ENCODE results near the gene TDRD12.
"Not testable (repeated sequence)": the region's sequence is repeated elsewhere in the genome, so short reads cannot be mapped to it uniquely, and the experiment has no call there.

Gene TDRD12

DNA sequence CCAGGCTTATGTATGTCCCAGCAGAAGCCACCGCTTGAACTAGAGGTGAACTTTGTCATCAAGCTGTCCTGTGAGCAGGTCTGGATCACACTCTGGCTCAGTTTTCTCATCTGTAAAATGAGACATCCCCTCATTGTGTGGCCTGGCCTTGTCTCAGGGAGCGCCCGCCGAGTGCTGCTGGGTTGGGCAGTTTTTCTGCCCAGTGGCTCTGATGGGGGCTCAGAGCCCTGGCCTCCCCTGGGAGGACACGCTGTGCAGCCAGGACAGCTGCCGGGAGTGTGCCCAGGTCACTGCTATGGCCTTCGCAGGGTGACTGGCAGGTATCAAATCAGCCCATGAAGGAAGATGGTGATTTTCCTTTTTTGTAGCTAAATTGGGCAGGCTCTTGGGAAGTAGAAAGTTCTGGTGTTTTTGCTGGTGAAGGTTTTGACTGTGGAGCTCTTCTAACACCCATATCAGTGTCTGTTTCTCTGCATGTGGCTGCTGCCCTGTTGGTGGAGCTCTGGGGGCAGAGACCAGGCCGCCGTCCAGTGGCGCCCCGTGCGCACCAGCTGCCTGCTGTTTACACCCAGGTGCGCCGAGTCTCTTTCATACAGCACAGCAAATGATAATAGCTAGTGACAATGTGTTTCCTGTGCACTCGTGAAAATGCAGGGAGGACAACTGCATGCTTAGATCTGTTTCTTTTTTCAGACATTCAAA lies 109.2 kb downstream of the TDRD12 start:
- no peak for DNase-seq (ENCODE audit: low read depth)
- TF ChIP-seq, protein P1, sequence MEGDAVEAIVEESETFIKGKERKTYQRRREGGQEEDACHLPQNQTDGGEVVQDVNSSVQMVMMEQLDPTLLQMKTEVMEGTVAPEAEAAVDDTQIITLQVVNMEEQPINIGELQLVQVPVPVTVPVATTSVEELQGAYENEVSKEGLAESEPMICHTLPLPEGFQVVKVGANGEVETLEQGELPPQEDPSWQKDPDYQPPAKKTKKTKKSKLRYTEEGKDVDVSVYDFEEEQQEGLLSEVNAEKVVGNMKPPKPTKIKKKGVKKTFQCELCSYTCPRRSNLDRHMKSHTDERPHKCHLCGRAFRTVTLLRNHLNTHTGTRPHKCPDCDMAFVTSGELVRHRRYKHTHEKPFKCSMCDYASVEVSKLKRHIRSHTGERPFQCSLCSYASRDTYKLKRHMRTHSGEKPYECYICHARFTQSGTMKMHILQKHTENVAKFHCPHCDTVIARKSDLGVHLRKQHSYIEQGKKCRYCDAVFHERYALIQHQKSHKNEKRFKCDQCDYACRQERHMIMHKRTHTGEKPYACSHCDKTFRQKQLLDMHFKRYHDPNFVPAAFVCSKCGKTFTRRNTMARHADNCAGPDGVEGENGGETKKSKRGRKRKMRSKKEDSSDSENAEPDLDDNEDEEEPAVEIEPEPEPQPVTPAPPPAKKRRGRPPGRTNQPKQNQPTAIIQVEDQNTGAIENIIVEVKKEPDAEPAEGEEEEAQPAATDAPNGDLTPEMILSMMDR (IDR thresholded peaks at IDR 0.05; ENCODE audit: control insufficient read depth, insufficient read depth, low read depth, low read length, missing control alignments): no peak
- no peak overlapping the region for H3K4me3 ChIP-seq (ENCODE audit: control insufficient read depth, low read depth, low read length)

DNA sequence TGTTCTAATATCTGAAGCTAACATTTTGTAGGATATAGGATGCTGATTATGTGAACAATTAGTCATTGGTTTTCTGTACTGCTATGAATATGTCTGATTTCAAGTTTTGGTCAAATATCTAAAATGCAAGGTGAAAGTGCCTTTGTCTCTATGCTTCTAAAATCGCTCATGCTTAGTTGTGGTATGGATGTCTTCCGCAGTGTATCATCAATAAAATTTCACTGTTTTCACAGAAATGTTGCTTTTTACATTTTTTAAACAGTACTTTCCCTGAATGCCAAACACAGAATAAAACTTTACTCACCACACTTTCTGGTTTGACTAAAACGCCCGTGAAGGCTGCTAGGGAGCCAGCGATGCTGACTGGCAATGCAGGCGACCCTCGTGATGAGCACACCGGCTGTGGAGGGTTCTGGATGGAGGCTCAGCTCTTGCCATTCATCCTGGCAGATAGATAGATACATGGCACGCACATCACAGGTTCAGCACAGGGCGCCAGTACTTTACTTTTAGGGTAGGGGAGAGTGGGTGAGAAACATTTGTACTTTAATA lies 109.9 kb downstream of the TDRD12 start:
- no peak for DNase-seq (ENCODE audit: low read depth)
- TF ChIP-seq, protein P1 (IDR thresholded peaks at IDR 0.05; ENCODE audit: control insufficient read depth, insufficient read depth, low read depth, low read length, missing control alignments): no peak
- no peak overlapping the region for H3K4me3 ChIP-seq (ENCODE audit: control insufficient read depth, low read depth, low read length)

DNA sequence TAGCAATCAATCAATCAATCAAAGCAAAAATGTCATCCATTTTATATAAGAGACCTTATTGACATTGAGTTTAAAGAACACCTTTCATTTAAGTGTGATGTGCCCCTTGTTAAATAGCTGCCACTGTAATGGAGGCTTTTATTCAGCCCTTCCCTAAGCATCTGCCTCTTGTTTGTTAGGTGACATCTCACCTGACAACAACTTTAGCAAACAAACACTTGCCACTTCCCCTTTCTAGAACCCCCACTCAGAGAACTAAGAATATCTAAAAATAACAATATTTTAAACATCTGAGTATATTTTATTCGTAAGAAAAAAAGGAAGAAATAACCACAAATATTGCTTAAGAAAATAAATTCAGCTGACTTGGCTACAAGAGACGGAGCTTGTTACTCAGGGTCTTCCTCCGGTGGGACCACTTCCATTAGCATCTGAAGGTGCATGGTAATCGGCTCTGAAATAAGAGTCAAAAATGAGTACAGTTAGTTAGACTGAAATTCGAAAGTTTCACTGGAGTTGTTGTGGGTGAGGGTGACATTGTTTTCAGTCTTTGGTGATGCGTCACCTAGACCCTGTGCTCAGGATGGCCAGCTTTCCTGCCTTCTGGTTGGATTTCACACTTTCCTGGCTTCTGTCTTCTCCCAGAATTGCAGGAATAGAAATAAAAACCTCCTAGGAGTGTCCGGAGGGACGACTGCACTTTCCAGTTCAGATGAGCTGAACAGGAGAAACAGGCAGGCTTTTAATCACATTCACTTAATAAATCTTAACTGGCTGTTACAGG lies 110.9 kb downstream of the TDRD12 start:
- peak; percentile 45 for DNase-seq (ENCODE audit: low read depth)
- TF ChIP-seq, protein P1 (IDR thresholded peaks at IDR 0.05; ENCODE audit: control insufficient read depth, insufficient read depth, low read depth, low read length, missing control alignments): no peak
- no peak overlapping the region for H3K4me3 ChIP-seq (ENCODE audit: control insufficient read depth, low read depth, low read length)

DNA sequence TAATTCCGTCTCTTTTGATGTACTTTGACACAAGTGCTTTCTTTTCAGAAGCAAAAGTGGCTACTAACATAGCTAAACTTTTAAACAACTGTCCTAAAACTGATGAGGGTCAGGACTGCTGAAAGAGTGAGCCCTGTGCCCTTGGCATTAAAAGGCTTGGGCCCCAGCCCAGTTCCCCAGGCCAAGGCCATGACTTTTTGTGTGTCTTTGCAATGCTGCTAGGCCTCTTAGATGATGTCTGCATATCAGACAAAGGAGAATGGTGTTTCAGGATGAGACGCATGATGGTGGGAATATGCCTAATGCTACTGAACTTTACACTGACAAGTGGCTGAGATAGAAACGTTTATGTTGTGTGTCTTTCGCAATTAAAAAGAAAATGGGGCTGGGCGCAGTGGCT lies 112.0 kb downstream of the TDRD12 start:
- no peak overlapping the region for H3K4me3 ChIP-seq (ENCODE audit: control insufficient read depth, low read depth, low read length)
- no peak for DNase-seq (ENCODE audit: low read depth)
- TF ChIP-seq, protein P1 (IDR thresholded peaks at IDR 0.05; ENCODE audit: control insufficient read depth, insufficient read depth, low read depth, low read length, missing control alignments): no peak

DNA sequence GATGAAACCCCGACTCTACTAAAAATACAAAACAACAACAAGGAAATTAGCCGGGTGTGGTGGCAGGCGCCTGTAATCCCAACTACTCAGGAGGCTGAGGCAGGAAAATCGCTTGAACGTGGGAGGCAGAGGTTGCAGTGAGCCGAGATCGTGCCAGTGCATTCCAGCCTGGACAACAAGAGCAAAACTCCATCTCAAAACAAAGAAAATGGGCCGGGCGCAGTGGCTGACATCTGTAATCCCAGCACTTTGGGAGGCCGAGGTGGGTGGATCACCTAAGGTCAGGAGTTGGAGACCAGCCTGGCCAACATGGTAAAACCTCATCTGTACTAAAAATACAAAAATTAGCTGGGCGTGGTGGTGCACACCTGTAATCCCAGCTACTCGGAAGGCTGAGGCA lies 112.5 kb downstream of the TDRD12 start:
- DNase-seq (ENCODE audit: low read depth); H3K4me3 ChIP-seq (ENCODE audit: control insufficient read depth, low read depth, low read length): not testable (repeated sequence)

DNA sequence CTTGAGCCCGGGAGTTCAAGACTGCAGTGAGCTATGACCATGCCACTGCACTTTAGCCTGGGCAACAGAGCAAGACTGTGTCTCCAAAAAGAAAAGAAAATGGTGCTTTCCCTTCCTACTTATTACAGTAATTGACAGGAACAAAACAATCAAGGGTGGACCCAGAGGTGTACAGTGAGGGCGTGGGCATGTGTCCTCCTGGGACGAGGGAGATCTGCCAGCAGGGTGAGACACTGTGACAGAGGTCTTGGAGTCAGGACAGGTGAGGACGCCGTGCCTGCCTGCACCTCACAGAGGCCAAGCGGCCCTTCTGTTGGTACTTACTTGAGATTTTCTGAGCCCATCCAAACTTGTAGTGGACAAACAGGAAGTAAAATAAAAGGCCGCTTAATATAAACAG lies 113.3 kb downstream of the TDRD12 start:
- not testable (repeated sequence) for H3K4me3 ChIP-seq (ENCODE audit: control insufficient read depth, low read depth, low read length)

DNA sequence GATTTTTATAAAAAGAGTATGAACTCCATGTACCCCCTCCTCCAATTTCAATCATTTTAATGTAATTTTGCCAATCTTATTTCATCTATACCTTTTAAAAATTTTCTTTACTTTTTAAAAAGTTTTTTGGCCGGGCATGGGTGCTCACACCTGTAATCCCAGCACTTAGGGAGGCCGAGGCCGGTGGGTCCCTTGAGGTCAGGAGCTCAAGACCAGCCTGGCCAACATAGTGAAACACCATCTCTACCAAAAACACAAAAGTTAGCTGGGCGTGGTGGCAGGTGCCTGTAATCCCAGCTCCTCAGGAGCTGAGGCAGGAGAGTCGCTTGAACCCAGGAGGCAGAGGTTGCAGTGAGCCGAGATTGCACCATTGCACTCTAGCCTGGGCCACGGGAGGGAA lies 113.8 kb downstream of the TDRD12 start:
- H3K4me3 ChIP-seq (ENCODE audit: control insufficient read depth, low read depth, low read length); DNase-seq (ENCODE audit: low read depth): not testable (repeated sequence)

More for the DNA sequence above, 113.3 kb downstream of the TDRD12 start:
- DNase-seq (ENCODE audit: low read depth): not testable (repeated sequence)

DNA sequence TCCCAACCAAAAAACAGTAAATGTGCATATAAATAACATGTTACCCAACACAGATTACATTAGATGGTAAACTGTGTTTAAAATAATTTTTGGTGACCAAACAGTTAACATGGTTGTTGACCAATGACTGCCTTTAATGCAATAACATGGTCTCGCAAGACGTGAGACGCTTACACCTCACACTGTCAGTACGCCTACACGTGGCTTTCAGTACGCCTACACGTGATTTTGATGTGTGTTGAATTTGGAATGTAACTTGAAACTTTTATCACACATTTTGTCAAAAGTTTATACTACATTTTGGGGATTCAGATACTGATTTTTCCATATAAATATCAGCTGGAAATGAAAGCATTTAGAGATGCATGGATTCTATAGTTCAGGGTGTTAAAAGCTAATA lies 118.0 kb downstream of the TDRD12 start:
- no peak overlapping the region for H3K4me3 ChIP-seq (ENCODE audit: control insufficient read depth, low read depth, low read length)
- TF ChIP-seq, protein P1 (IDR thresholded peaks at IDR 0.05; ENCODE audit: control insufficient read depth, insufficient read depth, low read depth, low read length, missing control alignments): no peak
- DNase-seq (ENCODE audit: low read depth): no peak

Data from AG09309 (cell line).